Activated T-cell treated with anti-CD3 and anti-CD28 coated beads for 48 hours (primary cell): ENCODE data around the gene MLX.
"Not testable (repeated sequence)": the region's sequence is repeated elsewhere in the genome, so short reads cannot be mapped to it uniquely, and the experiment has no call there.

Experiments used
- DNase-seq: peaks from one replicate; pipeline ENCODE4 v3.0.0-alpha.2; 2020; ENCODE audit warnings: low read depth

MLX gene

GRCh38 chr17:42579794-42580551, 13.1 kb downstream of the MLX start:
- no peak for DNase-seq

GRCh38 chr17:42581744-42582270, 14.9 kb downstream of the MLX start:
- DNase-seq: no peak

DNA sequence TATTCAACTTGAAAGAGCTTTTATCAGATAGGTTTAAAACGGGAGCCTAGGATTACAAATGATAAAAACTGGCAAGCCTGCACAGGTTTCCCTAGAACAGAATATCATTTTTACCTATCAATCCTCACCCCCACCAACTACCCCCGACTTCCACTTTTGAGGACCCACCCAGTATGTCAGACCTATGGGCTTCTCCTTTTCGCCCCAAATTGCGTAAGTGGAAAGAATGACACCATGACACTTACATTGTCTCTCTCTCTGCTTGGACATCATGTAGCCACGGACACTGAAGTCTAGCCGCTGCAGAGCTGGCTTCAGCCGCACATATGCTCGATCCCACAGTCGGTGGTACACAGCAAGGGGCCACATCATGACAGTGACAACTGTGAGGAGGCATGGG, 18.0 kb downstream of the MLX start:
- DNase-seq: no peak

GRCh38 chr17:42585353-42585752, 18.5 kb downstream of the MLX start:
- no peak for DNase-seq

GRCh38 chr17:42586514-42587230, 19.8 kb downstream of the MLX start:
- no peak for DNase-seq

DNA sequence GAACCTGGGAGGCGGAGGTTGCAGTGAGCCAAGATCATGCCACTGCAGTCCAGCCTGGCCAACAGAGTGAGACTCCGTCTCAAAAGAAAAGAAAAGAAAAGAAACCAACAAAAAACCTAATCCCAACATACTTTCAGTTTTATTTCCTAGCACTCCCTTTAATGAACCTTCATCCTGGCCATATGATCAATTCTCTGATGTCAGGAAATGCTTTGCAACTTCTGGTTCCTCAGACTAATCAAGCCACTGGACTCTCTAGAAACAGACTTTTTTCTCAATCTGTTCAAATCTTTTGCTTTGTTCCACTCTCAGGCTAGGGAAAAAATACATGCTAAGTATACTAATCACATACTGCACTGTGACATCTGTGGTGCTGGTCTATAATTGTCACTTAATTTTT, 24.0 kb downstream of the MLX start:
- DNase-seq: no peak

GRCh38 chr17:42591411-42591810, 24.5 kb downstream of the MLX start:
- DNase-seq: no peak

GRCh38 chr17:42596386-42596785, 29.5 kb downstream of the MLX start:
- DNase-seq: no peak

- DNase-seq: no peak
Measured at GRCh38 chr17:42598905-42599304, 32.0 kb downstream of the MLX start.

DNA sequence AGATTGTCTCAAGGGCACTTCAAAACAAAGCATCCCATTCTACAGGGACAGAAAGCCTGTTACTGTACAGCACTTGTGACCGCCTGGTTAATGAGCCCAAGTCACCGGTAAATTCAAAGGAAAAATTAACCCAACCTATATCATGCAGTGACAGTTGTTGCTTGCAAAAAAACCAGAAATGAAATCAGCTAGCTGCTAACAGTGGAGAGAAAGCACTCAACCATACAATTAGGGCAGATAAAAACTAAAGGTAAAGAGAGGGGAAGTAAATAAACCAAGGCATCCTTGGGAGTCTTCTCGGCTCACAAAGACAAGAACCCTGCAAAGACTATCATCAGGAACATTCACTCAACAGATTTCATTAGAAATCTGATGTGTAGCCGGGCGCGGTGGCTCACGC, 36.4 kb downstream of the MLX start:
- DNase-seq: no peak

DNA sequence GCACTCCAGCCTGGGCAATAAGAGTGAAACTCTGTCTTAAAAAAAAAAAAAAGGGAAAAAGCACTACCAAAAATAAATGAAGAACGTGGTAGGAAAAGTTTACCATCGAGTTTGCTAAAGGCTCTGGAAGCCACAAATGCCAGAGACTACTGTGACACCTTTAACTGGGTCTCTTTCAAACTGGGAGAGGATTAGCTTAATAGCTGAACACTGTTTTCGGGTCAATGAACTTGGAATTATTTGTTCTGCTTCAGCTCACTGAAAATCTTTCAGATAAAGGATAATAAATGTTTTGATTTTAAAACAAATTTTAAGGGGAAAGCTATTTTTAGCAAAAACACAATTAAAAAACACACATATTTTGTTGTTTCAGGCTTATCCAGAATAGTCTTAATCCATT, 40.9 kb downstream of the MLX start:
- no peak for DNase-seq

DNA sequence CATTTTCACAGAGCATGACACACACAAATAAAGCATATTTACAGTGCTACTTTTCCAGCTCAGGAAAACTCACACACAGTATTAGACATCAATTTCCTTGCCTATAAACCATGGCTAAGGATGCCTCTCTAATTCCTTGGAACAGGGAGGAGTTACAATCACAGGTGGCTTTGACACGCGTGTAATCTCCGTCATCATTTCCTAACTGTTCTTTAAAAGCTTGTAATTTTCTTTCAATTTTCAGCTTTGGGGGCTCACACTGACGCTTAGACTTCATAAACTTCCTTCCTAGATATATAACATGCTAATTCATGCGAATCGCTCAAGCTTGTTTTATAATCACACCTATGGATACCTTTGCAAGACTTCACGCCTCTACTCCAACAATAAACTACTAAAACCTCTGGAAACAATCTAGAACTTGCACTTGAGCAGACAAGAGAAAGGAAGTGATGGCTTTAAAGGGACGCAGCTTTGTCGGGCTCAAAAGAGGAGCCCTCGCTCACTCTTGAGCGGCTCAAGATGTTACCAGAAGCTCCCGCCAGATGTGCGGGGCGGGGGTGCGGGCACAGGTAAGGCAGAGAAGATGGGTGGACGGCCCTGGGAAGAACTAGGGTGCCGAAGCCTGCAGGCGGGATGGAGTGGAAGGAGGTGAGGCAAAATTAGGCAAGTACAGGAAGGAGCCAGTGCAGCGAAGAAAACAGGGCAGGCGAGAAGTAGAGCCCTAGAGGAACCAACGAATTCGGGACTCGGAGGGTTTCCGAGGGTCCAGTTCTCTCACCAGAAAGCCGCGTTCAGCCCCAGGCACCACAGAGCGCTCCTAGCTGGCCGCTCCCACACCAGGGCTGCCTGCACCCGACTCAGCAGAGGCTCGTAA, 41.6 kb downstream of the MLX start:
- no peak for DNase-seq

GRCh38 chr17:42609182-42609813, 42.4 kb downstream of the MLX start, which contains the start of the genes RETREG3 and TUBG1:
TSS of gene RETREG3 (minus strand) at chr17:42609374. CDS start at chr17:42609324, 50 bp downstream.
TSS of gene TUBG1 (plus strand) at chr17:42609683. CDS start at chr17:42609738, 55 bp downstream.
- DNase-seq: peak; percentile 100

GRCh38 chr17:42609814-42610801, 43.2 kb downstream of the MLX start:
- DNase-seq: peak; percentile 5

DNA sequence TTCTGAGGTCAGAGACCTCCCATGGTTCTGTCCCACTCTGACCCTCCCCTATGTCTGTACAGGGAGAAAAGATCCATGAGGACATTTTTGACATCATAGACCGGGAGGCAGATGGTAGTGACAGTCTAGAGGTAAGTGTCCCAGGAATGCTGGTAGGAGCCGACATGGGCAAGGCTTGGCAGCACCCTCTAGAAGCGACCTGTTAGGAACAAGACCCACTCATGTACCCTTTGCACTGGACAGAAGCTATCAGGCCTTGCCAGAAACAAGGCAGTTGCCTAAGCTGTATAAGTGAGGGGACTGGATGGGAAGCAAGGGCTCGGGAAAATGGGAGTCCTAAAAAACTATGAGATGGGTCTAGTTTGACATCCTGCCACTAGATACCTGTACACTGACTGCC, 45.1 kb downstream of the MLX start:
- no peak for DNase-seq

DNA sequence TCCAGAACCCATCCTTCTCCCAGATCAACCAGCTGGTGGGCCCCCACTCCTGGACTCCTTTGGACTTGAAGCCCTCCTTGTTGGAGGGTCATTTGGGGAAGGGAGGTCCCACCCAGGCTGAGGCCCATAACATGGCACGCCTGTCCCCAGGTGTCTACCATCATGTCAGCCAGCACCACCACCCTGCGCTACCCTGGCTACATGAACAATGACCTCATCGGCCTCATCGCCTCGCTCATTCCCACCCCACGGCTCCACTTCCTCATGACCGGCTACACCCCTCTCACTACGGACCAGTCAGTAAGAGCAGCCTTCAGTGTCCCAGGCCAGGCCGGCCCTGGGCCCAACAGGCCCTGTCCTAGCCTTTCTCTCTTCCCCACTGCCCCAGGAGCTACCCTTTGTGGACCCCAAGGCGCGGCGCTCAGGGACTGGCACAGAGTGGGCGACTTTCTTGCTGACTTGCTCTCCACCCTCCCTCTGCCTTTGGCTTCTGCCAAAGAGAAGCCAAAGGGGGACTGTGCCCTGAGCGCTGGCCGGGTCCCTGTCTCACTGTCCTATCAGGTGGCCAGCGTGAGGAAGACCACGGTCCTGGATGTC, 46.9 kb downstream of the MLX start:
- no peak for DNase-seq

DNA sequence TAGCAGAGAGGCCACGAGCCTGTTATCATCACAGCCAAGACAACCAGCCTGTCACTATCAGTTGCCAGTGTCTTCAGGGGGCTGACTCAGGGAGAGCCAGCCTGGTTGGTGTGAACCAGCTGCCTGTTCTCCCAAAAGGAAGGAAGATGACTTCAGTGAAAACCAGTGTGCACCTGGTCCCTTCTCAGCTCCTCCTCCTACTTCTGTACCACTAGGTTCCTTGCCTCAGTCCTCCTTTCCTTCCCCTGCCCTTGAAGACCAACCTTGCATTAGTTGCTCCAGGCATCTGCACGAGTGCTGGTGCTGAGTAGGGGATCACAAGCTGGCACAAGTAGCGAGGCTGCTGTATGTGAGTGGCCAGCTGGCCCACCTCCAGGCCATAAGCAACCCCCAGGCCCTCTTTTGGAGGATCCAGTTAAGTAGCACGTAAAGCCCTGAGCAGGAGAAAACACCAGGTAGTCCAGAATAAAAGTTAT, 51.1 kb downstream of the MLX start:
- no peak for DNase-seq

DNA sequence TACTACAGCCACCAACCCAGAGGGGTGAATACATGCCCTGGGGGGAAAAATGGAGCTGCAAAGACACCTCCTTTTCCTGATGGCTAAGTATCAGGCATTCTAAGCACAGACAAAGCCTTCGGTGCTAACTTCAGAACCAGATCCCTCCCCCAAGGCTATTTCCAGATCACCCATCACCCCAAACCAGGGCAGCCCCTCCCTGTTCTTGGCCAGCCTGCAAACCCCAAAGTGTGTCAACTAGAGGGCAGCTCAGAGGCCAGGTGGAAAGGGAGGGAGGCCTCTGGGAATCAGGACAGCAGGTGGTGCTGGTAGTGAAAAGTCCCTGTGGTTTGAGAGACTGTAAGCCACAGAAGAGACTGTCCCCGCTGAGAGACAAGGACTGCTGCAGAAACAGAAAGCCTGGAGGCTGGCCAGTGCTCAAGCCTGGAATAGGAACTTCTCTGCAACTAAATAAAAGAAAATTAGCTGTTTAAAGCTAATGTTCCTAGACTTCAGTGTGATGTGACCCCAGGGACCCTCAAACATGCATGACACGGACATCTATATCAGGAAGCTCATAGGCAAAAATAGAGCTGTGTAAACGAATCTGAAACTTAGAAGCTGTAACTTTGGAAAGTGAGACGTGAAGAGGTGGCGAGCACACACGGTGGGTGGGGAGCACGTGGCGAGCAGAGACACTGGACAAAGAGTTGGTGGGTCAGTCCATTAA, 51.7 kb downstream of the MLX start:
- DNase-seq: no peak

- not testable (repeated sequence) for DNase-seq
Measured at GRCh38 chr17:42621987-42622386, 55.1 kb downstream of the MLX start.
